ENCODE results near the gene SELENOK.
"Not testable (repeated sequence)": the region's sequence is repeated elsewhere in the genome, so short reads cannot be mapped to it uniquely, and the experiment has no call there.

SELENOK gene

DNA sequence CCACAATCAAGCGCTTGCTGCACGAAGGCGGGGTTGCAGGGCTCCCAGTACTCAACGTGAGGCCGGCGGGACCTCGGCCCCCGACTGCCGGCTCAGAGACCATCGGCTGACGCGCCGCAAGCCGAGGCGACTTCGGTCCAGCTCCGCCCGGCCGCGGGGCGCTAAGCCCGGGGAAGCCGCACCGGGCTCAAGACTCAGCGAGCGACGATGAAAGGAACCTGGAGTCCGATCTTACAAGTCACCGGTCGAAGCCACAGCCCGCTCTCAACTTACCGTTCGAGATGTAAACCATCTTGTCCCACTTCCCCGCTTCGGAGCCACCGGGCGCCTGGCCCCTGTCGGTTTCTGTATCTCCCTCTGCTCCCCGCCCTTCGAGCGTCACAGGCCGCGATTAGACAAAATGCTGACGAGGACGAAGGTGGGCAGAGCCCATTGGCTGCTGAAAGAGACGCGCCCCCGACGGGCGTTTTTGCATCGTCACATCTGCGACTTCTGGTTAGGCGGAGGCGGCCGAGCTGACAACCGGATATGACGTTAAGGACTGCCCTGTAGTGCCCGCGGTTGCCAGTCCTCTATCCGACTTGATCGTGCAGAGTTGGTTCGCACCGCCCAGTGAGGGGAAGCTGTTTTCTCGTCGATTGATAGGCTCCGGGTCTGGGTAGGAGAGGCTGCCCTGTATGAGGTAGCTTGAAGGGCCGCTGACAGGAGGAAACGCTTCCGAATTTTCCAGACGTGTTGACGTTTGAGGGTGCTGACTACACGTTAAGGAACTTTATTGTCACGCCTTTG lies at the start of gene SELENOK:
Gene SELENOK (minus strand): TSS at position 363 of the 789 bp plus-strand sequence.
- peak; percentile 92 for DNase-seq (ENCODE audit: low spot score)

DNA sequence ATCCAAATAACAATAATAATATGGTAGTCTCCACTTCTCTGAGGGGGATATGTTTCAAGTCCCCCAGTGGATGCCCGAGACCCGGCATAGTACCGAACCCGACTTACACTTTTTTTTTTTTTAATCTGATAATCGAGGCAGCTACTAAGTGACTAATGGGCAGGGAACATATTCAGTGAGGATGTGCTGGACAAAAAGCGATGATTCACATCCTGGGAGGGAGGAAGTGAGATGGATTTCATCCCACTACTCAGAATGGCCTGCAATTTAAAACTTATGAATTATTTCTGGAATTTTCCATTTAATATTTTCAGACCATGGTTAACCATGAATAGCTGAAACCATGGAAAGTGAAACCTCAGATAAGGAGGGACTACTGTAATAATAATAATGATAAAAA lies 49.5 kb upstream of the SELENOK start:
- DNase-seq (ENCODE audit: low spot score), result no peak

DNA sequence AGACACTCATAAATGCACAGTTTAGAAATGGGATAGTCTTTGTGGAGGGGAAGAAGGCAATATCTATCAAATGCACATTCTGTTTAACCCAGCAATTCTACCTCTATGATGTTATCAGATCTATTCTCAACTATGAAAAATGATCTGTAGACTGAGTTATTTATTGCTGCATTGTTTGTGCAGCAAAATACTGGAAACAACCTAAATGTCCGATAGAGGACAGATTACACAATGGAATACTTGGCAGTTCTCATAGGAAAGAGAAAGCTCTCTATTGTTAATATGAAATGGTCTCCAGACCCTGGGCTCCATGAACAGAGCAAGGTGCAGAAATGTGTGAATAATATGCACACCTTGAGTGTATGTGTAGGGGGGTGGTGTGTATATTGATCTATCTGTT lies 49.0 kb upstream of the SELENOK start:
- no peak for DNase-seq (ENCODE audit: low spot score)

DNA sequence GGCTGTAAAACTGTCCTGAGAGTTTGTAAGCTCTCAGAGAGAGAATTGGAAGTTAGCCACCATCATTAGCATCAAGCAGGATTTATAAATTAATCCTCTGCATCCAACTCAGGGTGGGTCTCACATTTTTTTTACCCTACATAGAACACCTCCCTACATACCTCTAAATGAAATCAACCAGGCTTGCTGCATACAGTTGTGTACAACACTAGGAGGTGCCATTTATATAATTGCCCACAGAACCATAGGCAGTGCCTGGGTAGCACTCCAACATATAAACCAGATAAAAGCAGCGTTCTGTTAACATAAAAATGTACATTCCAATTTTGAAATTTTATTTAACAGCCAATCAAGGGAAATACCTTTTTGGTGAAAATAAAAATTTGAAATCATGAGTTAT lies 48.2 kb upstream of the SELENOK start:
- DNase-seq (ENCODE audit: low spot score), result peak; percentile 14

DNA sequence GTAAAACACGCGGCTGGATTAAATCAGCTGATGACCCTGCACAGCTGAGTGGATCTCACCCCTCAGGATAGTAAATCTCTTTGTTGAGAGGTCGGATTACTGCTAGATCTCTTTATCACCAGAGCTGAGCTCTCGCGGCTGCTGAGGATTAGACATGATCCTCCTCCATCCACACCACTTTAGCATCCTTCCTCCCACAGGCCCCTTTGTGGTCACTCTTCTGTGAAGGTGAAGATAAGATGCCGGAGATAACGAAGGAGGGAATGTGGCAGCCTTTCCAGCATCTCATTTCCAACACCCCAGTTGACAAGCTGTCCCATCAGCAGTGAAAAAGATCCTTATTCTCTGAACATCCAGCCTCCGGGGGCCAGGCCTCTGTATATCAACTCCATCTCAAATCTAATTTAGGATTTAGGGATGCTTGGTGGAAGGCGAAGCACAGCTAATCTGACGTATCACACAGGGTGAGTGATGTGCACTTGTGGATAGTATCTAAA lies 47.5 kb upstream of the SELENOK start:
- DNase-seq (ENCODE audit: low spot score), result no peak

DNA sequence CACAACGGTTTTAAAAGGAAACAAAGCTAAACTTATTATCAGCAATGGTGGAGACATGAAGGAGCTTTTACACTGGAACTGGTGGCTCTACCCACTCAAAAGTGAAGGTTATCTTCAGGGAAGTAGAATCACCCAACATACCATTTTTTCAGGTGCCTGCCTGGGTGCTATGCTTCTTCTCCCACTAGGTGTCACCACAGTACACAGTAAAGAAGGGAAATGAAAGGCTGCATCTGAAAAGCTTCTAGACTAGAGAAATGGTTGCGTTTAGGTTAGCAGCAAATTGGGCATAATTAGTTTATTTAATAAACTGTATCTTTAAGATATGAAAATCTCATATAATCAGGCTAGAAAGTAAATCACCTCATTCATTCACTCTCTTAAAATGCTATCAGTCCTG lies 47.0 kb upstream of the SELENOK start:
- peak; percentile 78 for DNase-seq (ENCODE audit: low spot score)

DNA sequence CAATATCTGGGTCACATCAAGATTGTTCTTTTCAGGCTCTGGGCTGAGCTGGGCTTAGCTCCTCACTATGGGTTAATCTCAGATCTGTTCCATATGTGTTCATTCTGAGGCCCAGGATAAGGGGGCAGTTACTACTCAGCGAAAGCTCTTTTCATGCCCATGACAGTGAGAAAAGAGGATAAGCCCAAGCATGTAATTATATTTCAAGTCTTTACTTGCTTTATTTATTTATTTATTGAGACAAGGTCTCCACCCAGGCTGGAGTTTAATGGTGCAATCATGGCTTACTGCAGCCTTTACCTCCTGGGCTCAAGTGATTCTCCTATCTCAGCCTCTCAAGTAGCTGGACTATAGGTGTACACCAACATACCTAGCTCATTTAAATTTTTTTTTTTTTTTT lies 44.7 kb upstream of the SELENOK start:
- DNase-seq (ENCODE audit: low spot score), result no peak

- no peak for DNase-seq (ENCODE audit: low spot score)
Observed at GRCh38 chr3:53935283-53935901, 43.7 kb upstream of the SELENOK start.

DNA sequence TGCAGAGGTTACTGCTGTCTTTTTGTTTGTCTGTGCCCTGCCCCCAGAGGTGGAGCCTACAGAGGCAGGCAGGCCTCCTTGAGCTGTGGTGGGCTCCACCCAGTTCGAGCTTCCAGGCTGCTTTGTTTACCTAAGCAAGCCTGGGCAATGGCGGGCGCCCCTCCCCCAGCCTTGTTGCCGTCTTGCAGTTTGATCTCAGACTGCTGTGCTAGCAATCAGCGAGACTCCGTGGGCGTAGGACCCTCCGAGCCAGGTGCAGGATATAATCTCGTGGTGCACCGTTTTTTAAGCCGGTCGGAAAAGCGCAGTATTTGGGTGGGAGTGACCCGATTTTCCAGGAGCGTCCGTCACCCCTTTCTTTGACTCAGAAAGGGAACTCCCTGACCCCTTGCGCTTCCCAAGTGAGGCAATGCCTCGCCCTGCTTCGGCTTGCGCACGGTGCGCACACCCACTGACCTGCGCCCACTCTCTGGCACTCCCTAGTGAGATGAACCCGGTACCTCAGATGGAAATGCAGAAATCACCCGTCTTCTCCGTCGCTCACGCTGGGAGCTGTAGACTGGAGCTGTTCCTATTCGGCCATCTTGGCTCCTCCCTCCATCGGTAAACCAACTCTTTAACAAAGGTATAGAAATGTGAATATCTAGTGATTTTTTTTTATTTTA lies 35.7 kb upstream of the SELENOK start:
- not testable (repeated sequence) for DNase-seq (ENCODE audit: low spot score)

DNA sequence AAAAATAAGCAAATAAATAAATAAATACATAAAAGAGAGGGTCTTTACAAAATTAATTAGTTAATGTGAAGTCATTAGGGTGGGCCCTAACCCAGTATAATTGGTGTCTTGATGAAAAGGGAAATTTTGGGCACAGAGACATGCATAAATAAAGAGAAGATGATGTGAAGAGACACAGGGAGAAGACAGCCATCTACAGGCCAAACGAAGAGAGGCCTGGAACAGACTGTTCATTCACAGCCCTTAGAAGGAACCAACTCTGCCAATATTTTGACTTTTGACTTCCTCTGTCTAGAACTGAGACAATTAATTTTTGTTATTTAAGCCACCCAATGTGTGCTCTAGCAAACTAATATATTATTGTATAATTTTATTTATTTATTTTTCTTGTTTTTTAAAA lies 29.6 kb upstream of the SELENOK start:
- DNase-seq (ENCODE audit: low spot score), result no peak

DNA sequence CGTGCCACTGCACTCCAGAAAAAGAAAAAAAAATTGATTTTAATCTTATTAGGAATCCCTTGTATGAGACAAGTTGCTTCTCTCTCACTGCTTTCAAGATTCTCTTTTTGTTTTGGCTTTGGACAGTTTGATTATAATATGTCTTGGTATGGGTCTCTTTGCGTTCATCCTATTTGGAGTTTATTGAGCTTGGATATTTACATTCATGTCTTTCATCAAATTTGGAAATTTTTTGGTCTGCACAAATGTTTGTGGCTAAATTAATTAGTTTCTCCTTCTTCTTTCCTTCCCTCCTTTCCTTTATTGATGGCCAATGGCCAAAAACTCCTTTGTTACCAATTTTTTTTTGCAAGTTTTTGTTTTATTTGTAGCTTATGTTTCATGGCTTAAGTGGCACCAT lies 28.1 kb upstream of the SELENOK start:
- no peak for DNase-seq (ENCODE audit: low spot score)

GRCh38 chr3:53913401-53913800 lies 21.7 kb upstream of the SELENOK start:
- DNase-seq (ENCODE audit: low spot score), result no peak

- DNase-seq (ENCODE audit: low spot score), result no peak
Observed at GRCh38 chr3:53902711-53903110, 11.1 kb upstream of the SELENOK start.

- no peak for DNase-seq (ENCODE audit: low spot score)
Observed at GRCh38 chr3:53902067-53902466, 10.4 kb upstream of the SELENOK start.

DNA sequence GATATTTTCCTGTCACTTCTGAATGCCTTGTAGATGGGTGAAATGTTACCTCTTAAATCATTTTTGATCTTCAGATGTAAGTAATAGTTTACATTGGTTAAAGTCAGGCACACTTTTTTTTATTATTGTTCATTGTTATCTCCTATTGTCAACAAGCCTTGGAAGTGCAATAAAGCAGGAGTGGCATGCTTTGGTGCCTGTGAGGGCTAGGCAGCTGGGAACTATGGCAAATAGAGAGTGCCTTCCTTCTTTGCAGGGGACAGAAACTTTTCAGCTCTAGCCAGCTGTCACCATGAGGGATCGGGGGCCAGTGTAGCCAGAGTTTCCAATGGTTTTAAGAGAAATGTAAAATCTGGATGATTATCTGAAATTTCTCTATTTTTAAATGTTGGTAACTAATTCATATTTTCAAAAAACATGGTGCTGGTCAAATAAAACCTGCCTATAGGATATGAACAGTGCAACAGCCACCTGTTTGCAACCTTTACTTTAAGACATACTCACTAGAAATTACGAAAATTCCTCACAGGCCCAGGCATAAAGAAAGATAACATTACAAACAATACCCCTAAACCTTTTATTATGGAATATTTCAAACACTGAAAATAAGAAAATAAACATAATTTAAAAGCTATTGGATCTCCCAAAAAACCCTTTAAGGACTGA lies 9.1 kb upstream of the SELENOK start:
- no peak for DNase-seq (ENCODE audit: low spot score)

DNA sequence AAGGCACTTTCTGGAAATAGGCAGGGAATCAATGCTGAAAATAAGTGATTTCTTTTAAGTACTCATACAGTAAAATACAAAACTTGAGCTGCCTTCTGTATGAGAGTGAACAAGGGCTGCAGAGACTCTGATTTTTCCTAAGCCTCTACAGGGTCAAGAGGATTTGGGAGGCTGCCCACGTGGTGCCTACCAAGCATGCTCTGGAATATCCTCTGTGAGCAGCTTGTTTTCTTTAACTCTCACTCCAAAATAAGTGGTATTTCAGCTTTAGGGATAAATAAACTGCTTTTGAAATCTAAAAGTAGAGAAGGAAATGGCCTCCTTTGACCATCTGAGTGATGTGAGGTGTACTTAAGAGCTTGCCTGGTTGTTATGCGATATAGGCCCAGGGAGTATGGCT lies 8.1 kb upstream of the SELENOK start:
- DNase-seq (ENCODE audit: low spot score), result no peak

GRCh38 chr3:53892286-53892637 lies 603 bp upstream of the SELENOK start:
- no peak for DNase-seq (ENCODE audit: low spot score)

- DNase-seq (ENCODE audit: low spot score), result no peak
Observed at GRCh38 chr3:53890726-53891475, 758 bp downstream of the SELENOK start.

DNA sequence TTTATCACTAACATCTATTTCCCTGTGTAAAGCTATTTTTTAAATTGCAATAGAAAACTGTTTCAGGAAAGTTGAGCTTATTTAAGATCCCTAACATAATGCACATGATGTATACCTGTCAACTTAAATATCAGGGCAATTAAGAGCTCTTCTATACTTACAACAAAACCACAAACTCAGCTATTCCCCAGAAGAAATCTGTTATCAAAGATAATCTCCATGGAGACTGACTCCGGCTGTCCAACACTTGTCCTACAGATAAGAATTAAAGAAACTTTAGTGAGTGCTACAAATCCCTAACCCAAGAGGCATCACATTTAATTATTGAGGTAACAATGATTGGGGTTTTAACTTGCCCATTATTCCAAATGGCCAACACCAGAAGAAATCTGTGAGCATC lies 3.4 kb downstream of the SELENOK start:
- no peak for DNase-seq (ENCODE audit: low spot score)

DNA sequence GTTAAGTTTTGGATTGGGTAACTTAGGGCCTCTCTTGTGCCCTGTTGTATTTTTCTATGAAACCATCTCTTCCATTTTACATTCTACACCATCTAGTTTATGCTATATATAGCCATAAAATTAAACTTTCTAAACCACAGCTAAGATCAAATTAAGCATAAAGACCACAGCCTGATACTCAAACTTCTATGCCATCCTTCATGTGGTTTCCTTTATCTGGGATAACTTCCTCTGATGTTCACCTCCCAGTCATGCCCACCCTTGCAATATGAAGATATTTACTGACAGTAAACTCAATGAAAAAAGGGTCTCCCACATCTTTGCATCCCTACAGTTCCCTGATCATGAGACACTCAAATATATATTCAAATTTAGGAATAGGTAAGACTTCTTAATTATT lies 4.2 kb downstream of the SELENOK start:
- no peak for DNase-seq (ENCODE audit: low spot score)

DNA sequence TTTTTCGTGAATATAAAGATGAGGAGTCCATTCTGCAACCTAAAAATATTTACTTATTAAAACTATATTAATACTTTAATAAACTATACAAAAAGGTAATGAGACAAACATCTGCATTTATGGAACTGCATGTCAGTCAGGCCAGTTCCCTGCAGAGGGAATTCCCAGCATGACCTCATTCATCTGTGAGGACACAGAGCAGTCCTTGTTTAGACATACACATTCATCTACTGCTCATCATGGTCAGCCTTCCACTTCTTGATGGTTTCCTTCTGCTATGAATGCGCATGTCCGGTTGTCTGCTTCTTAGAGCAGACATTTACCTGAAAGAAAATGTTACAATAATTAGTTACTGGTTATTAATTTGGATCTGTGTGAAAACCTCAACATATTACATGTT lies 6.4 kb downstream of the SELENOK start:
- no peak for DNase-seq (ENCODE audit: low spot score)

DNA sequence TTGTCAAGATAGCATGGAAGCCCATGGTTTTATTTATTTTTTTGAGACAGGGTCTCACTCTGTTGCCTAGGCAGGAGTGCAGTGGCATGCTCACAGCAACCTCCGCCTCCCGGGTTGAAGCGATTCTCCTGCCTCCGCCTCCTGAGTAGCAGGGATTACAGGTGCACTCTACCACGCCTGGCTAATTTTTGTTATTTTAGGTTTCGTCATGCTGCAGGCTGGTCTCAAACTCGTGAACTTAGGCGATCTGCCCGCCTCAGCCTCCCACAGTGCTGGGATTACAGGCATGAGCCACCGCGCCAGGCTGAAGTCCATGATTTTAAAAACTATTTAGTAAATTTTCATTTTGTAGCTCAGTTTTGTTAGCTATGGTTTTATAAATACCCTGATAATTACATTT lies 7.0 kb downstream of the SELENOK start:
- no peak for DNase-seq (ENCODE audit: low spot score)
